ENCODE results near the gene ENPEP. TPM values are rescaled to one million over a fixed set of nuclear protein-coding genes. Genes with fewer than 3 reads are reported as not detected.

The ENPEP gene
- polyA plus RNA-seq, 1 donor (not counting 4 experiments of a cell fraction or from before 2014, with no cell fraction given): not detected

- no peaks in the 10 kb centered on the region for H4K20me1 ChIP-seq (ENCODE audit: control insufficient read depth, extremely low read depth, insufficient read depth, low read length)
- TF ChIP-seq EZH2 (IDR thresholded peaks at IDR 0.05; ENCODE audit: low read length) (no peak), CTCF (optimal IDR thresholded peaks at IDR 0.05 in 1 of 3, IDR thresholded peaks at IDR 0.05 in 1 of 3, conservative IDR thresholded peaks at IDR 0.05 in 1 of 3; ENCODE audit: extremely low read depth in 1 of 3, insufficient read depth in 2 of 3, low read length in 3 of 3) (peak in 2 of 3 experiments; percentile 38 to 52)
- H3K79me2 ChIP-seq (ENCODE audit: control insufficient read depth, insufficient read depth, low read length): no peaks in the 10 kb centered on the region
- H3K4me1 ChIP-seq (ENCODE audit: control insufficient read depth, extremely low read depth, insufficient read depth, low read length): no peaks in the 10 kb centered on the region
- H3K27me3 ChIP-seq (ENCODE audit: control insufficient read depth, extremely low read depth, insufficient read depth, low read length): no peaks in the 10 kb centered on the region
- H3K4me3 ChIP-seq (ENCODE audit: control insufficient read depth in 2 of 3, extremely low read depth in 1 of 3, insufficient read depth in 2 of 3, low read depth in 1 of 3, low read length in 3 of 3): no peak overlapping the region
- no peaks in the 10 kb centered on the region for H3K9me1 ChIP-seq (ENCODE audit: control insufficient read depth, extremely low read depth, insufficient read depth, low read length)
- H3K4me2 ChIP-seq (ENCODE audit: control insufficient read depth, extremely low read depth, insufficient read depth, low read depth, low read length): no peak overlapping the region
- no peaks in the 10 kb centered on the region for H3K9me3 ChIP-seq (ENCODE audit: control insufficient read depth, low read depth, low read length)
- H3K27ac ChIP-seq (ENCODE audit: control insufficient read depth, insufficient read depth, low read length): no peak overlapping the region
- no peak for DNase-seq (ENCODE audit: low read depth, low spot score)
- dilution Hi-C loops (cut with MboI; ENCODE audit: extremely low pct_ligation_motif_present, low sequenced_read_pairs): no loop called here
- H2AFZ ChIP-seq (ENCODE audit: control insufficient read depth, low read length): peak overlapping the region; percentile 56
- FAIRE-seq: no peak
- no peak overlapping the region for H3K9ac ChIP-seq (ENCODE audit: control insufficient read depth, extremely low read depth, insufficient read depth, low read length)
- H3K36me3 ChIP-seq (ENCODE audit: control insufficient read depth in 2 of 2, extremely low read depth in 1 of 2, insufficient read depth in 2 of 2, low read length in 2 of 2): no peaks in the 10 kb centered on the region
These were observed 110.3 kb downstream of the ENPEP start for GRCh38 chr4:110586131-110586850.

- DNase-seq (ENCODE audit: low read depth, low spot score) (no peak), FAIRE-seq (no peak)
- dilution Hi-C loops (cut with MboI; ENCODE audit: extremely low pct_ligation_motif_present, low sequenced_read_pairs): no loop called here
- Histone ChIP-seq H3K9ac (ENCODE audit: control insufficient read depth, extremely low read depth, insufficient read depth, low read length) (no peak overlapping the region), H3K4me3 (ENCODE audit: control insufficient read depth in 2 of 3, extremely low read depth in 1 of 3, insufficient read depth in 2 of 3, low read depth in 1 of 3, low read length in 3 of 3) (no peak overlapping the region), H3K36me3 (ENCODE audit: control insufficient read depth in 2 of 2, extremely low read depth in 1 of 2, insufficient read depth in 2 of 2, low read length in 2 of 2) (no peaks in the 10 kb centered on the region), H3K27me3 (ENCODE audit: control insufficient read depth, extremely low read depth, insufficient read depth, low read length) (no peaks in the 10 kb centered on the region), H3K9me1 (ENCODE audit: control insufficient read depth, extremely low read depth, insufficient read depth, low read length) (no peaks in the 10 kb centered on the region), H3K4me2 (ENCODE audit: control insufficient read depth, extremely low read depth, insufficient read depth, low read depth, low read length) (no peak overlapping the region), H2AFZ (ENCODE audit: control insufficient read depth, low read length) (no peak overlapping the region), H3K79me2 (ENCODE audit: control insufficient read depth, insufficient read depth, low read length) (no peaks in the 10 kb centered on the region), H3K4me1 (ENCODE audit: control insufficient read depth, extremely low read depth, insufficient read depth, low read length) (no peaks in the 10 kb centered on the region), H3K9me3 (ENCODE audit: control insufficient read depth, low read depth, low read length) (no peaks in the 10 kb centered on the region), H4K20me1 (ENCODE audit: control insufficient read depth, extremely low read depth, insufficient read depth, low read length) (no peaks in the 10 kb centered on the region), H3K27ac (ENCODE audit: control insufficient read depth, insufficient read depth, low read length) (no peak overlapping the region)
- TF ChIP-seq EZH2 (IDR thresholded peaks at IDR 0.05; ENCODE audit: low read length) (no peak), CTCF (optimal IDR thresholded peaks at IDR 0.05 in 1 of 3, IDR thresholded peaks at IDR 0.05 in 1 of 3, conservative IDR thresholded peaks at IDR 0.05 in 1 of 3; ENCODE audit: extremely low read depth in 1 of 3, insufficient read depth in 2 of 3, low read length in 3 of 3) (no peak)
These were observed 111.8 kb downstream of the ENPEP start for GRCh38 chr4:110587666-110588285.
